Measurements from ENCODE around the gene SFXN4.

Gene SFXN4

GRCh38 chr10:119165171-119166117 lies at the start of gene SFXN4:
SFXN4 (minus strand) TSS chr10:119165714; CDS start chr10:119165647, 67 bp downstream.
- DNase-seq: peak; percentile 35 to 71

- no peak for DNase-seq
Measured at GRCh38 chr10:119211625-119212441, 46.3 kb upstream of the SFXN4 start.

GRCh38 chr10:119211176-119211575 lies 45.7 kb upstream of the SFXN4 start:
- DNase-seq: no peak

GRCh38 chr10:119210633-119211032 lies 45.1 kb upstream of the SFXN4 start:
- DNase-seq: no peak

GRCh38 chr10:119209736-119210355 lies 44.3 kb upstream of the SFXN4 start:
- no peak for DNase-seq

GRCh38 chr10:119209035-119209735 lies 43.7 kb upstream of the SFXN4 start:
- peak in 1 of 2 experiments; percentile 19 for DNase-seq

- DNase-seq: no peak
Measured at GRCh38 chr10:119208553-119208940, 43.0 kb upstream of the SFXN4 start.

- no peak for DNase-seq
Measured at GRCh38 chr10:119207713-119208552, 42.4 kb upstream of the SFXN4 start.

- DNase-seq: peak; percentile 61 to 88
Measured at GRCh38 chr10:119207366-119207666, 41.8 kb upstream of the SFXN4 start, which contains the start of gene GRK5. GRK5 (plus strand) TSS chr10:119207571; CDS start chr10:119207918, 347 bp downstream.

- peak; percentile 6 to 42 for DNase-seq
Measured at GRCh38 chr10:119206603-119207365, 41.3 kb upstream of the SFXN4 start.

GRCh38 chr10:119205894-119206602 lies 40.5 kb upstream of the SFXN4 start:
- DNase-seq: peak in 1 of 2 experiments; percentile 9

- DNase-seq: peak in 1 of 2 experiments; percentile 14
Measured at GRCh38 chr10:119203006-119203405, 37.5 kb upstream of the SFXN4 start.

GRCh38 chr10:119201233-119201632 lies 35.7 kb upstream of the SFXN4 start:
- no peak for DNase-seq

- peak; percentile 17 to 31 for DNase-seq
Measured at GRCh38 chr10:119199231-119199992, 33.9 kb upstream of the SFXN4 start.

GRCh38 chr10:119198438-119198837 lies 32.9 kb upstream of the SFXN4 start:
- DNase-seq: no peak

GRCh38 chr10:119197921-119198320 lies 32.4 kb upstream of the SFXN4 start:
- DNase-seq: no peak

GRCh38 chr10:119191881-119192280 lies 26.4 kb upstream of the SFXN4 start:
- no peak for DNase-seq

GRCh38 chr10:119190954-119191785 lies 25.7 kb upstream of the SFXN4 start:
- DNase-seq: no peak
